Spleen (tissue), 11 donors: Measurements from ENCODE around the gene GRIA4. TPM values are rescaled to one million over a fixed set of nuclear protein-coding genes. Genes with fewer than 3 reads are reported as not detected.

ENCODE experiments used
- DNase-seq: peaks from one replicate; pipeline ENCODE4 v3.0.0-alpha.2; 2020
- H3K27ac ChIP-seq, 8 donors: fragments of 200-600 bp; sonication (generic) in 7 of 8; 1 replicate in 4 of 8; 2 replicates in 4 of 8; pipeline versions ENCODE4 v1.5.0 to v1.8.0; 2016 to 2021; ENCODE audit warnings: inconsistent platforms in 4 of 8, mild to moderate bottlenecking in 4 of 8, moderate library complexity in 1 of 8
- H3K27me3 ChIP-seq, 7 donors: fragments of 200-600 bp; sonication (generic) in 6 of 7; replicated peaks in 1 of 7; 1 replicate in 4 of 7; 2 replicates in 3 of 7; pipeline versions ENCODE4 v1.5.0 to v1.8.0; 2016 to 2021; ENCODE audit warnings: inconsistent platforms in 3 of 7, mild to moderate bottlenecking in 1 of 7
- H3K36me3 ChIP-seq, 6 donors: fragments of 200-600 bp; sonication (generic) in 5 of 6; 1 replicate in 4 of 6; 2 replicates in 2 of 6; pipeline versions ENCODE4 v1.5.0 to v1.8.0; 2016 to 2021; ENCODE audit warnings: inconsistent platforms in 2 of 6
- H3K4me1 ChIP-seq, 6 donors: fragments of 200-600 bp; sonication (generic) in 5 of 6; 1 replicate in 3 of 6; 2 replicates in 3 of 6; pipeline versions ENCODE4 v1.5.0 to v1.8.0; 2016 to 2021; ENCODE audit warnings: inconsistent platforms in 3 of 6
- H3K4me3 ChIP-seq, 8 donors: fragments of 200-600 bp; sonication (generic) in 7 of 8; 1 replicate in 4 of 8; 2 replicates in 4 of 8; pipeline versions ENCODE4 v1.5.0 to v1.8.0; 2016 to 2021; ENCODE audit warnings: inconsistent platforms in 4 of 8, mild to moderate bottlenecking in 4 of 8, moderate library complexity in 2 of 8
- H3K9me3 ChIP-seq, 8 donors: fragments of 200-600 bp; sonication (generic) in 7 of 8; 1 replicate in 4 of 8; 2 replicates in 4 of 8; pipeline versions ENCODE4 v1.5.0 to v1.8.0; 2016 to 2021; ENCODE audit warnings: inconsistent platforms in 4 of 8
- POLR2A ChIP-seq, 3 donors: fragments of 450-650 bp; IDR thresholded peaks; one replicate each; pipeline ENCODE4 v1.5.1; 2017; ENCODE audit warnings: antibody characterized with exemption in 3 of 3, mild to moderate bottlenecking in 1 of 3
- POLR2AphosphoS5 ChIP-seq, 3 donors: sonication (generic); formaldehyde crosslinking; IDR thresholded peaks; one replicate each; pipeline ENCODE4 v1.5.1; 2017; ENCODE audit warnings: antibody characterized with exemption in 3 of 3
- WGBS, 5 donors: extraction: QIAGEN DNeasy Blood & Tissue Kit in 3 of 5; methylation state at CpG; one replicate each; pipeline versions ENCODE4 v1.1.5 to v1.1.7; 2013 to 2018; 5-methylcytosine and 5-hydroxymethylcytosine counted together
- intact Hi-C: fragments of 100-400 bp; cut with DNase I; formaldehyde crosslinking; loops from one replicate; pipeline ENCODE4 v1.15.0; 2023; ENCODE audit warnings: low total_unique reads
- polyA plus RNA-seq, 3 donors: library from polyadenylated mRNA; stranded (reverse); fragments of 200-250 nt; gene quantifications; one replicate each; pipeline ENCODE4 v1.2.1, GENCODE V29; 2013
- total RNA-seq, 7 donors: library from RNA; depleted of rRNA in 3 of 7; stranded (reverse); fragments of >200 nt in 3 of 7; fragmentation: NEBNext Ultra II Directional in 4 of 7; extraction: Animal tissue kit (Norgen Biotek cat#: 25700) in 4 of 7; gene quantifications; one replicate each; pipeline versions ENCODE4 v1.1.0 to v1.2.1, GENCODE V29; 2016 to 2021
- TF ChIP-seq, protein P1 (sequence below), 11 experiments: fragments of 200-600 bp in 7 of 11; fragments of 450-650 bp in 4 of 11; sonication (generic) in 4 of 11; IDR thresholded peaks in 8 of 11; conservative IDR thresholded peaks in 3 of 11; 1 replicate in 7 of 11; 2 replicates in 4 of 11; pipeline versions ENCODE4 v1.4.0 to v1.8.0; 2016 to 2021; ENCODE audit warnings: antibody characterized with exemption in 11 of 11, inconsistent platforms in 4 of 11, mild to moderate bottlenecking in 1 of 11
- donor health status: healthy with polysubstance abuse.
- donor health status: DM: no; HTN: no; CAD: no; lungs with moderate emphysema.
- donor health status: DM: no; HTN: no; CAD: no.
- donor health status: Bipolar disorder and iron deficiency.
- donor health status: healthy.
- donor health status: DM: no; HTN: no; CAD: no.
- donor health status: DM: yes; HTN: yes; CAD: no.

Gene GRIA4
- total and polyA plus RNA-seq, 10 donors = not detected

DNA sequence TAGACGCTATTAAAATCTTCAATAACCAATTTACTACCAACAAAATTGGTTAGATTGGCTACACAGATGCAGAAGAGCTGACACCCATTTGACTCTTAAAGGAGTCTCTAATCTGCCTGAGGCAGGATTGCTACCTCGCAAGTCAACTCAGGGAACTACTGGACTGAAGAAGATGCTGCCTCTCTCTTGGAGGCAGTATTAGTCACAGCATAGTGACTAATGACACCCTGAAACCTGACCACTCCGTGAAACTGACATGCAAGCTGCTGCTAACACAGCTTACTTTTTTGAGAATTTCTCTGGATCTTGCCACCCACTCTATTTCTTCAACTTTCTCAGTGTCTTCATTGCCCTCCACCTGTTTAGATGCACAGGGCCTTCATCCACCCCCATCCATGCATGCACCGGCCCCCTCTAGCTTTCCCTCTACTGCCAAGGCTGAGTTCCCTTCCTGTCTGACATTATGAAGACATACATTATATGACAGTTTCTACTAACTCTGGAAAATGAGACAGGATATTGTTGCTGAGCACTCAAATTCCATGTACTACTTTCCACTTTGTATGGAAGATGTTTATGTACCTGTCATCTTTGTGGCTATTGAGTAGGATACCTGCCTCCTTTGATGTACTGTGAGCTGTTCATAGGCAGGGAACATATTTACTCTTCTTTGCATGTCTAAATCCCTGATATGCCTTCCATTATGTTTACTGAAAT, 229.0 kb downstream of the GRIA4 start:
- 68 to 82% (median 81%) methylated on average over 4 of the region's 4 CpGs for WGBS, 5 donors

DNA sequence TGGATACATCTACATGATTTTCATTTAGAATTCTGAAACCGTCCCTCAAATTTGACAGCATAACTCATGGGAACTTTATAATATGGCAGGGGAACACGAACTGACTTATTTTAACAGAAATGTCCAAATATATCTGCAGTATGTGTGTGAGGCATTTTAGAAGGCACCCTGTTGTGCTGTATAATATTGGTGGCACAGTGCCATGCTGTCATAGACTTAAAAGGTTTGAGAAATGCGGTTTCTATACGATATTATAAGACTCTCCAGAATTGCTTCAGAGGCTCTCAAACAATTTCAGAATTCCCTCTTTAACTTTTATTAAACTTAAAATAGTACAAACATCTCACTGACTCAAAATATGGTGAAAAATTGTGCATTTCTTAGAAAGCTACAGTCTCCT, 230.5 kb downstream of the GRIA4 start:
- DNase-seq = no peak
- intact Hi-C loops = no loop called here

More for the DNA sequence above, 229.0 kb downstream of the GRIA4 start:
- no peaks in the 10 kb centered on the region for H3K9me3 ChIP-seq
- H3K4me1 ChIP-seq = no peaks in the 10 kb centered on the region
- DNase-seq = no peak
- TF ChIP-seq POLR2A (IDR thresholded peaks at IDR 0.05) = no peak
- TF ChIP-seq POLR2AphosphoS5 (IDR thresholded peaks at IDR 0.05) = no peak
- intact Hi-C loops = no loop called here
- H3K4me3 ChIP-seq = no peak overlapping the region
- H3K36me3 ChIP-seq = no peaks in the 10 kb centered on the region
- no peak overlapping the region for H3K27ac ChIP-seq
- no peaks in the 10 kb centered on the region for H3K27me3 ChIP-seq

DNA sequence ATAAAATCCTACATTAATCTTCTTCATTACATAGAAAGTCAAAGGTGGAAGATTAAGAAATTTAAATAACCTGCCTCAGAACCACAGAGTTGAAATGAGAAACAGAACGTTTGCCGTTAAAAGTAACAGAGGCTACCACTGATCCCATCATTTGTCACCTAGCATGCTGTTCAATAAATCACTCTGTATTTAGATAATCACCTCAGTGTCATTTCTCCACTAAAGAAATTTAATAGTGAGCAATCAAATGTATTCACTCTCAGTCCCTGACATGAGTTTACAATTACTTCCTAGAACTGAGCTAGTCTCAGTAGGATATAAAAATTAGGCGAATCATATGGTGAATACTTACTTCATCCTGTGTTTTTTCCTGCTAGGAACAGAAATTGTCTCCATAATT, 242.5 kb downstream of the GRIA4 start:
- Histone ChIP-seq H3K27ac (no peak overlapping the region), H3K4me1 (no peaks in the 10 kb centered on the region), H3K36me3 (no peaks in the 10 kb centered on the region), H3K27me3 (no peaks in the 10 kb centered on the region), H3K9me3 (no peaks in the 10 kb centered on the region), H3K4me3 (no peak overlapping the region)
- WGBS, 5 donors = 73 to 85% (median 77%) methylated on average over 3 of the region's 3 CpGs
- TF ChIP-seq, protein P1, sequence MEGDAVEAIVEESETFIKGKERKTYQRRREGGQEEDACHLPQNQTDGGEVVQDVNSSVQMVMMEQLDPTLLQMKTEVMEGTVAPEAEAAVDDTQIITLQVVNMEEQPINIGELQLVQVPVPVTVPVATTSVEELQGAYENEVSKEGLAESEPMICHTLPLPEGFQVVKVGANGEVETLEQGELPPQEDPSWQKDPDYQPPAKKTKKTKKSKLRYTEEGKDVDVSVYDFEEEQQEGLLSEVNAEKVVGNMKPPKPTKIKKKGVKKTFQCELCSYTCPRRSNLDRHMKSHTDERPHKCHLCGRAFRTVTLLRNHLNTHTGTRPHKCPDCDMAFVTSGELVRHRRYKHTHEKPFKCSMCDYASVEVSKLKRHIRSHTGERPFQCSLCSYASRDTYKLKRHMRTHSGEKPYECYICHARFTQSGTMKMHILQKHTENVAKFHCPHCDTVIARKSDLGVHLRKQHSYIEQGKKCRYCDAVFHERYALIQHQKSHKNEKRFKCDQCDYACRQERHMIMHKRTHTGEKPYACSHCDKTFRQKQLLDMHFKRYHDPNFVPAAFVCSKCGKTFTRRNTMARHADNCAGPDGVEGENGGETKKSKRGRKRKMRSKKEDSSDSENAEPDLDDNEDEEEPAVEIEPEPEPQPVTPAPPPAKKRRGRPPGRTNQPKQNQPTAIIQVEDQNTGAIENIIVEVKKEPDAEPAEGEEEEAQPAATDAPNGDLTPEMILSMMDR (IDR thresholded peaks at IDR 0.05 in 8 of 11, conservative IDR thresholded peaks at IDR 0.05 in 3 of 11) = no peak
- TF ChIP-seq POLR2A (IDR thresholded peaks at IDR 0.05) = no peak
- TF ChIP-seq POLR2AphosphoS5 (IDR thresholded peaks at IDR 0.05) = no peak
- no peak for DNase-seq
- intact Hi-C loops = no loop called here

More for the DNA sequence above, 230.5 kb downstream of the GRIA4 start:
- Histone ChIP-seq H3K4me1 (no peaks in the 10 kb centered on the region), H3K27ac (no peak overlapping the region), H3K36me3 (no peaks in the 10 kb centered on the region), H3K4me3 (no peak overlapping the region), H3K27me3 (no peaks in the 10 kb centered on the region), H3K9me3 (no peaks in the 10 kb centered on the region)
- WGBS, 5 donors = 72 to 81% (median 76%) methylated on average over 4 of the region's 4 CpGs
- TF ChIP-seq POLR2A (IDR thresholded peaks at IDR 0.05) = no peak
- no peak for TF ChIP-seq POLR2AphosphoS5 (IDR thresholded peaks at IDR 0.05)

DNA sequence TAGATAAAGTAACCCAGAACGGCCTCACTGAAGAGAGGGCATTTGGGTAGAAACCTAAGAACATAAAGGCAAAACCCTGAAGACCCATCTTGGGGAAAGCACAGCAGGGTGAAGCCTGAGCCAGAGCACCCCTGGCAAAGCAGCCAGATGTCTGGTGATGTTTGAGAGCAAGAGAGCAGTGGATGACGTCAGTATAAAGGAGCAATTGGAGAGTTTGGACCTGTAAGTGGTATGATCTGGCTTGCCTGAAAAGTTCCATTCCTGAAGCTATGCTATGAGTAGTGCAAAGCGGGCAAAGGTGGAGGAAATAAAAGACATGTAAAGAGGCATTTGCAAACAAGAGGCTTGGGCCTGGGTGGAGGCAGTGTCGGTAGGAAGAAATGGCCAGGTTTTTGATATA, 244.4 kb downstream of the GRIA4 start:
- Histone ChIP-seq H3K4me3 (no peak overlapping the region), H3K27me3 (no peaks in the 10 kb centered on the region), H3K36me3 (no peaks in the 10 kb centered on the region), H3K9me3 (no peaks in the 10 kb centered on the region), H3K4me1 (no peaks in the 10 kb centered on the region), H3K27ac (no peak overlapping the region)
- no peak for DNase-seq
- 80 to 90% (median 86%) methylated on average over 4 of the region's 4 CpGs for WGBS, 5 donors
- TF ChIP-seq POLR2AphosphoS5 (IDR thresholded peaks at IDR 0.05) (no peak), POLR2A (IDR thresholded peaks at IDR 0.05) (no peak)
- TF ChIP-seq, protein P1 (IDR thresholded peaks at IDR 0.05 in 8 of 11, conservative IDR thresholded peaks at IDR 0.05 in 3 of 11) = no peak
- intact Hi-C loops = no loop called here

DNA sequence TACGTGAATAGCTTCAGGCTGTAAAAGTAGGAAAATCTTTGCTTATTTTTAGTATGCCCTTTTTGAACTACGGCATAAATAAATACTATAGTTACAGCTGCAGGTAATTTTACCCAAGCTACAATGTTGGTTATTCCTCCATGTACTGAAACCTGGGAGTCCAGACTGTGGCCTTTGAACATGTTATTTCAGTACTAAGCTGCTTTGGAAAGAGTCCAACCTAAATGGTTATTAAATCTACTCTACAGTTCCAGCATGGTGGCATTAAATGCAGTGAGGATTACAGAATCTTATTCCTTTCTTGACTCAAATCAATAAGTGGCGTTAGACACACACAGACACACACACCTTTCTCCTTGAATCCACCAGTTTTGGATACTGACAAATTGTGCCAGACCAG, 247.1 kb downstream of the GRIA4 start:
- Histone ChIP-seq H3K9me3 (no peaks in the 10 kb centered on the region), H3K27me3 (no peaks in the 10 kb centered on the region), H3K4me1 (no peaks in the 10 kb centered on the region), H3K27ac (no peak overlapping the region), H3K4me3 (no peak overlapping the region), H3K36me3 (no peaks in the 10 kb centered on the region)
- no peak for DNase-seq
- TF ChIP-seq POLR2A (IDR thresholded peaks at IDR 0.05) (no peak), POLR2AphosphoS5 (IDR thresholded peaks at IDR 0.05) (no peak)
- TF ChIP-seq, protein P1 (IDR thresholded peaks at IDR 0.05 in 8 of 11, conservative IDR thresholded peaks at IDR 0.05 in 3 of 11) = no peak
- intact Hi-C loops = no loop called here
- WGBS, 5 donors = 87 to 93% (median 90%) methylated on average over 3 of the region's 3 CpGs
